Measurements from ENCODE around the gene HOXC9.

DNA sequence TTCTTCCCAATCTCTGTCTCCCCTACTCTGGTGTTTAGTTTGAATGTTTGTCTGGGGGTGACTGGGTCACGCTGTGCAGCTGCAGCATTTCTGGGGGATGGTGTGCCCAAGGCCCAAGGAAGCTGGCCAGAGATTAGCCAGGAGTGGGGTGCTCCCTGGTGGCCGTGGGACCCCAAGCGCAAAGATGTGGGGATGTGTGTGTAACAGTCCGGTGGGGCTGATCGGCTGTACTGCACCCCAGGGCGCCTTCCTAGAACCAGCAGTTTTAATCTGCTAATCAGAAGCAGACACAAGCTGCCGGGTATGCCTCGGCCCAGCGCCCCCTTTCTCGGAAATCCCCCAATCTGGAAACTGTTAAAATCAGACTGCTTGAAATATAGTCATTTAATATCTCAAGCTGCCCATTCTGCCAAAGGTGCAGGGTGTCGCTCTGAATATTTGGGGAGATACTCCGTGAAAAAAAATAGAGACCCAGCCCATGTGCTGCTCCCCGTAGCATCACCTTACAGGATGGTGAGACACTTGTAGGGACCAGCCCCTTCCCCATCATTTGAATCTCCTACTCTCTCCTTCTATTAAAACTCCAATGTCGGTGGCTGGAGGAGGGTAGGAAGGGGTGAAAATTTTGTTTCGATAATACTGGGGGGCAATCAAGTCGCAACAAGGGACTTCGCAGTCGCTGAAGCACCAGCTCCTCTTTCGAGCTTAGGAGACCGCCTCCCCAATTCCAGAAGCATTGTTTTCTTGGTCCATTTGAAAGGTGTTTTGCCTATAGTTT lies 4.3 kb downstream of the HOXC9 start:
- TF ChIP-seq CTCF (conservative IDR thresholded peaks at IDR 0.05 in 1 of 2, IDR thresholded peaks at IDR 0.05 in 1 of 2; ENCODE audit: extremely low read depth in 1 of 2, insufficient read depth in 1 of 2, low read depth in 1 of 2, low read length in 2 of 2) (peak; percentile 13 to 16), EZH2 (IDR thresholded peaks at IDR 0.05; ENCODE audit: borderline replicate concordance, low read length) (no peak)

Measured in mammary epithelial cell (primary cell).